ENCODE data around the gene CAPN5.

The CAPN5 gene

GRCh38 chr11:77069336-77069968, 2.7 kb downstream of the CAPN5 start:
- DNase-seq (ENCODE audit: low read depth) = no peak
- TF ChIP-seq, protein P1, sequence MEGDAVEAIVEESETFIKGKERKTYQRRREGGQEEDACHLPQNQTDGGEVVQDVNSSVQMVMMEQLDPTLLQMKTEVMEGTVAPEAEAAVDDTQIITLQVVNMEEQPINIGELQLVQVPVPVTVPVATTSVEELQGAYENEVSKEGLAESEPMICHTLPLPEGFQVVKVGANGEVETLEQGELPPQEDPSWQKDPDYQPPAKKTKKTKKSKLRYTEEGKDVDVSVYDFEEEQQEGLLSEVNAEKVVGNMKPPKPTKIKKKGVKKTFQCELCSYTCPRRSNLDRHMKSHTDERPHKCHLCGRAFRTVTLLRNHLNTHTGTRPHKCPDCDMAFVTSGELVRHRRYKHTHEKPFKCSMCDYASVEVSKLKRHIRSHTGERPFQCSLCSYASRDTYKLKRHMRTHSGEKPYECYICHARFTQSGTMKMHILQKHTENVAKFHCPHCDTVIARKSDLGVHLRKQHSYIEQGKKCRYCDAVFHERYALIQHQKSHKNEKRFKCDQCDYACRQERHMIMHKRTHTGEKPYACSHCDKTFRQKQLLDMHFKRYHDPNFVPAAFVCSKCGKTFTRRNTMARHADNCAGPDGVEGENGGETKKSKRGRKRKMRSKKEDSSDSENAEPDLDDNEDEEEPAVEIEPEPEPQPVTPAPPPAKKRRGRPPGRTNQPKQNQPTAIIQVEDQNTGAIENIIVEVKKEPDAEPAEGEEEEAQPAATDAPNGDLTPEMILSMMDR (IDR thresholded peaks at IDR 0.05; ENCODE audit: control insufficient read depth, extremely low read depth, insufficient read depth) = no peak
- H3K4me3 ChIP-seq (ENCODE audit: low read depth, low read length) = no peak overlapping the region

DNA sequence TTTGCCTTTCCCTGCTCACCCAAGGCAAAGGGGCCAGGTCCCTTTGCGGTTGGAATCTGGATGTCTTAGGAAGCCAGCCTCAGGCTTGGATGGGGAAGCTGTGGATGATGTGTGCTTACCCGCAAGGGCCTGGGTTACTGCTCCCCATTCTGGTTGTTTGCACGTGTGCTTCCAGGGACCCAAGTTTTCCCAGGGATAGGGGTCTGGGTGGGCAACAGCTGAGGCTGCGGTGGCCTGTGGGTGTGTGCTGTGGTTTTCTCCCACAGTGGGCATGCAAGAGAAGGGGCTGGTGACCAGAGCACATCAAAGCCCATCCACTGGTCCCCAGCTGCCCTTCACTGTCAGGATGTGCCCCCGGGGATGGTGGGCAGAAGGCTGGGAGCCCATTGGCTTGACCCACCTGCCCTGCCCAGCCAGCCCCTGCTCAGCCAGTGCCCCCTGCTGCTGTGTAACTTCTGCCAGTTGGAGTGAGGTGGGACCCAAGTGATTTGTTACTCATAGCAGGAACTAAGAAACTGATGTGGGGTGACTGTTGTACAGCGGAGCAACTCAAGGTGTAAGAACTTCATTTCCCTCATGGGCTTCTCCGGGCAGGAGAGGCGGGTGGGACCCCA, 3.3 kb downstream of the CAPN5 start:
- no peak overlapping the region for H3K4me3 ChIP-seq (ENCODE audit: low read depth, low read length)
- no peak for DNase-seq (ENCODE audit: low read depth)
- TF ChIP-seq, protein P1 (IDR thresholded peaks at IDR 0.05; ENCODE audit: control insufficient read depth, extremely low read depth, insufficient read depth) = no peak

GRCh38 chr11:77071077-77071476, 4.3 kb downstream of the CAPN5 start:
- TF ChIP-seq, protein P1 (IDR thresholded peaks at IDR 0.05; ENCODE audit: control insufficient read depth, extremely low read depth, insufficient read depth) = no peak
- H3K4me3 ChIP-seq (ENCODE audit: low read depth, low read length) = no peak overlapping the region
- DNase-seq (ENCODE audit: low read depth) = no peak

GRCh38 chr11:77071671-77072605, 5.2 kb downstream of the CAPN5 start:
- TF ChIP-seq, protein P1 (IDR thresholded peaks at IDR 0.05; ENCODE audit: control insufficient read depth, extremely low read depth, insufficient read depth) = no peak
- DNase-seq (ENCODE audit: low read depth) = no peak
- H3K4me3 ChIP-seq (ENCODE audit: low read depth, low read length) = no peak overlapping the region

GRCh38 chr11:77072851-77073327, 6.1 kb downstream of the CAPN5 start:
- H3K4me3 ChIP-seq (ENCODE audit: low read depth, low read length) = no peak overlapping the region
- TF ChIP-seq, protein P1 (IDR thresholded peaks at IDR 0.05; ENCODE audit: control insufficient read depth, extremely low read depth, insufficient read depth) = no peak
- DNase-seq (ENCODE audit: low read depth) = no peak

DNA sequence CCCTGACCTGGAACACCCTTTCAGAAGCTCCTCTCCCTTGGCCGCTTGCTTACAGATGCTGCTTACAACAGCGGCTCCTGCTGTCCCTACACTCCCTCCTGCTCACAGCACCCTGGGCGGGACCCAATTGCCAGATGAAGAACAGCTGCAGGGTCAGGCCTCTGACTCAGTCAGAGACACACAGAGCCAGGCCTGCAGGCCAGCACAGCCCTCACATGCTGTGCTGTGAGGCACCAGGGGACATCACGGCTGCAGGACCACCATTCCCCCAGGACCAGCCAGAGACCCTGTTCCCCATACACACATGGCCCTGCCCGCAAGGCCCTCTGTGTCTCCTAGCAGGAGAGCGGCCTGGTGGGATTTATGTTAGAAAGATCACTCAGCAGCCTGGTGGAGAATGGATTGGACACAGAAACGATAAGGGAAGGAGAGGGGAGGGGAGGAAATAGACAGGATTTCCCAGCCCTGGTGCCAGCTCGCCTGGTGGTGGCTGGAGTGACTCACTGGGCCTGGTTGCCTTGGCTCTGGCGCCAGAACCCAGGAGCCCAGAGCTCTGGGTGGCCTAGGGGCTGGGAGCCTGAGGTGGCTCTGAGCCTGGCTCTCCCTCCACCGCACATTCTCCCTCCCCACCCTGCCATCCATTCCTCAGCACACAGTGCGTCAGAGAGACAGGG, 6.7 kb downstream of the CAPN5 start:
- no peak for DNase-seq (ENCODE audit: low read depth)
- TF ChIP-seq, protein P1 (IDR thresholded peaks at IDR 0.05; ENCODE audit: control insufficient read depth, extremely low read depth, insufficient read depth) = no peak
- no peak overlapping the region for H3K4me3 ChIP-seq (ENCODE audit: low read depth, low read length)

All from LNCaP clone FGC (cell line).